HepG2 (cell line): ENCODE data around the gene TEAD1. TPM values are rescaled to one million over a fixed set of nuclear protein-coding genes. Genes with fewer than 3 reads are reported as not detected.

Source experiments
- BHLHE40 ChIP-seq: IDR thresholded peaks from 2 replicates; pipeline ENCODE4 v1.6.1; 2011; ENCODE audit warnings: low read length, improper control_type of control experiment
- CENPT ChIP-seq: sonication (generic); formaldehyde crosslinking; IDR thresholded peaks from 2 replicates; pipeline ENCODE4 v1.8.0; 2022; ENCODE audit warnings: low read depth, mild to moderate bottlenecking, moderate library complexity, missing genetic modification reagents
- CENPX ChIP-seq: sonication (generic); formaldehyde crosslinking; IDR thresholded peaks from 2 replicates; pipeline ENCODE4 v1.9.0; 2021; ENCODE audit warnings: mild to moderate bottlenecking, missing genetic modification reagents, moderate library complexity
- JARID2 ChIP-seq: sonication (generic); formaldehyde crosslinking; IDR thresholded peaks from 2 replicates; pipeline ENCODE4 v1.8.1; 2023; ENCODE audit warnings: missing genetic modification reagents, inconsistent platforms; ENCODE audit not compliant: insufficient replicate concordance
- MYC ChIP-seq: sonication (generic); formaldehyde crosslinking; IDR thresholded peaks from 2 replicates; pipeline ENCODE4 v1.9.0; 2021; ENCODE audit warnings: missing genetic modification reagents, borderline replicate concordance
- NFYB ChIP-seq: sonication (generic); formaldehyde crosslinking; IDR thresholded peaks from 2 replicates; pipeline ENCODE4 v1.4.0; 2020; ENCODE audit warnings: missing genetic modification reagents
- SIX4 ChIP-seq: sonication (generic); formaldehyde crosslinking; IDR thresholded peaks from 2 replicates; pipeline ENCODE4 v1.4.0; 2020; ENCODE audit warnings: missing genetic modification reagents
- ZMYM2 ChIP-seq: sonication (generic); formaldehyde crosslinking; IDR thresholded peaks from 2 replicates; pipeline ENCODE4 v1.8.0; 2022; ENCODE audit warnings: mild to moderate bottlenecking, missing genetic modification reagents
- ZNF207 ChIP-seq: fragments of 450-650 bp; IDR thresholded peaks from 2 replicates; pipeline ENCODE4 v1.6.1; 2016; ENCODE audit warnings: antibody characterized with exemption, borderline replicate concordance
- ZNF567 ChIP-seq: sonication (generic); formaldehyde crosslinking; IDR thresholded peaks from 2 replicates; pipeline ENCODE4 v1.8.1; 2023; ENCODE audit warnings: mild to moderate bottlenecking, missing genetic modification reagents, borderline replicate concordance
- ZNF615 ChIP-seq: sonication (generic); formaldehyde crosslinking; IDR thresholded peaks from 2 replicates; pipeline ENCODE4 v1.5.0; 2020; ENCODE audit warnings: mild to moderate bottlenecking, missing genetic modification reagents, borderline replicate concordance
- ZZZ3 ChIP-seq: sonication (generic); formaldehyde crosslinking; IDR thresholded peaks from 2 replicates; pipeline ENCODE4 v1.4.0; 2020; ENCODE audit warnings: missing genetic modification reagents, mild to moderate bottlenecking, borderline replicate concordance
- polyA plus RNA-seq, 8 experiments: library from polyadenylated mRNA; depleted of rRNA in 3 of 8; stranded (reverse) in 7 of 8; unstranded in 1 of 8; fragments of >200 nt; fragmentation: Illumina TruSeq in 4 of 8; extraction: Trizol in 4 of 8; gene quantifications; 2 replicates each; pipeline versions ENCODE4 v1.2.1 to v1.2.3, GENCODE V29; 2011 to 2016; ENCODE audit warnings: low read depth in 4 of 8, missing spikeins in 1 of 8, mixed read lengths in 1 of 8; ENCODE audit not compliant: insufficient read depth in 1 of 8
- total RNA-seq, 5 experiments: library from RNA; depleted of rRNA; stranded (reverse); fragments of >200 nt; fragmentation: Illumina TruSeq; extraction: Trizol; gene quantifications; 2 replicates each; pipeline ENCODE4 v1.2.3, GENCODE V29; 2016; ENCODE audit warnings: low read depth in 1 of 5
- TF ChIP-seq, protein P1 (sequence below): IDR thresholded peaks from 2 replicates; pipeline ENCODE4 v1.6.1; 2012; ENCODE audit warnings: low read depth, low read length, improper control_type of control experiment
- TF ChIP-seq, protein P2 (sequence below): sonication (generic); formaldehyde crosslinking; IDR thresholded peaks from 2 replicates; pipeline ENCODE4 v1.9.0; 2021; ENCODE audit warnings: missing genetic modification reagents, mild to moderate bottlenecking, borderline replicate concordance
- TF ChIP-seq, protein P3 (sequence below): sonication (generic); formaldehyde crosslinking; IDR thresholded peaks from 2 replicates; pipeline ENCODE4 v1.4.0; 2020; ENCODE audit warnings: missing genetic modification reagents, borderline replicate concordance
- TF ChIP-seq, protein P4 (sequence below): conservative IDR thresholded peaks from 2 replicates; pipeline ENCODE4 v1.6.1; 2018; ENCODE audit warnings: missing genetic modification reagents
- TF ChIP-seq, protein P5 (sequence below): sonication (generic); formaldehyde crosslinking; IDR thresholded peaks from 2 replicates; pipeline ENCODE4 v1.8.0; 2022; ENCODE audit warnings: missing genetic modification reagents, low read depth, mild to moderate bottlenecking, borderline replicate concordance
- TF ChIP-seq, protein P6 (sequence below): sonication (generic); formaldehyde crosslinking; IDR thresholded peaks from 2 replicates; pipeline ENCODE4 v1.5.0; 2020; ENCODE audit warnings: mild to moderate bottlenecking, missing genetic modification reagents

The TEAD1 gene
- total and polyA plus RNA-seq, 2 of the 13 experiments (the other 11 are each of a cell fraction or from before 2014, with no cell fraction given): 20.1 to 30.5 TPM

DNA sequence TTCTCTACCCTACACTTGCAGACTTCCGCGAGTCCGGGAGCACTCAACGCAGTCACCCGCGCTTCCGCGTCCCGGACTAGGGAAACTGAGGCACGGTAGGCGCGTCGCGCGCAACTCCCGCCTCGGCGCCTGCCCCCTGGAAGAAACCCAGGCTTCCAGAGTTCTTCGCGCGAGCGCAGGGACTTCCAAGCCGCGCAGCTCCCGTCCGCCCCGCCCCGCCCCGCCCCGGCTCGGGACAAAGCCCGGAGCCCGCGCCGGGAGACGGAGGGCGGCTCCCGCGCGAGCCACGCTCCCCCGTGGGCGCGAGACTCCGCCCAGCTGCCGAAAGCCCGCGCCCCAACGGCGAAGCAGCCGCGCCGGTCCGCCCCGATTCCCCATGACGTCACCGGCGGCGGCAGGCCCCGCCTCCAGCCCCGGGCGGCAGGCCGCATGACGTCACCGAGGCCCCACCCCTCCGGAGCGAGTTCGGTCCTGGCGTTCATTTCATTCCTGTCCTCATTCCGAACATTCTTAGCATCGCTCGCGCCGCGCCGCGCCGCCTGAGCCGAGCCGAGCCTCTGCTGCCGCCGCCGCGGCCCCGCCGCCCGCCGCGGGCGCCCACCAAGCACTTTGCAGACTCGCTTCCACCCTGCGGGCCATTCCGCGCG is at the start of gene TEAD1 (continued):
- TF ChIP-seq, protein P1, sequence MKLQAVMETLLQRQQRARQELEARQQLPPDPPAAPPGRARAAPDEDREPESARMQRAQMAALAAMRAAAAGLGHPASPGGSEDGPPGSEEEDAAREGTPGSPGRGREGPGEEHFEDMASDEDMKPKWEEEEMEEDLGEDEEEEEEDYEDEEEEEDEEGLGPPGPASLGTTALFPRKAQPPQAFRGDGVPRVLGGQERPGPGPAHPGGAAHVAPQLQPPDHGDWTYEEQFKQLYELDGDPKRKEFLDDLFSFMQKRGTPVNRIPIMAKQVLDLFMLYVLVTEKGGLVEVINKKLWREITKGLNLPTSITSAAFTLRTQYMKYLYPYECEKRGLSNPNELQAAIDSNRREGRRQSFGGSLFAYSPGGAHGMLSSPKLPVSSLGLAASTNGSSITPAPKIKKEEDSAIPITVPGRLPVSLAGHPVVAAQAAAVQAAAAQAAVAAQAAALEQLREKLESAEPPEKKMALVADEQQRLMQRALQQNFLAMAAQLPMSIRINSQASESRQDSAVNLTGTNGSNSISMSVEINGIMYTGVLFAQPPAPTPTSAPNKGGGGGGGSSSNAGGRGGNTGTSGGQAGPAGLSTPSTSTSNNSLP: no peak
- TF ChIP-seq BHLHE40 (no peak; the same call in 1 of the 2 replicates), ZNF567 (CRISPR knock-in tag) (no peak), ZMYM2 (CRISPR knock-in tag) (0 out of 2 replicates have a peak, but pooled peaks have one; percentile 46), CENPT (no peak), CENPX (no peak), ZNF207 (no peak), NFYB (no peak), MYC (CRISPR knock-in tag) (peak; percentile 49; the same call in 1 of the 2 replicates), SIX4 (CRISPR knock-in tag) (peak; percentile 23; the same call in 1 of the 2 replicates), ZZZ3 (CRISPR knock-in tag) (no peak), ZNF615 (no peak), JARID2 (CRISPR knock-in tag) (no peak)
- TF ChIP-seq, protein P2, sequence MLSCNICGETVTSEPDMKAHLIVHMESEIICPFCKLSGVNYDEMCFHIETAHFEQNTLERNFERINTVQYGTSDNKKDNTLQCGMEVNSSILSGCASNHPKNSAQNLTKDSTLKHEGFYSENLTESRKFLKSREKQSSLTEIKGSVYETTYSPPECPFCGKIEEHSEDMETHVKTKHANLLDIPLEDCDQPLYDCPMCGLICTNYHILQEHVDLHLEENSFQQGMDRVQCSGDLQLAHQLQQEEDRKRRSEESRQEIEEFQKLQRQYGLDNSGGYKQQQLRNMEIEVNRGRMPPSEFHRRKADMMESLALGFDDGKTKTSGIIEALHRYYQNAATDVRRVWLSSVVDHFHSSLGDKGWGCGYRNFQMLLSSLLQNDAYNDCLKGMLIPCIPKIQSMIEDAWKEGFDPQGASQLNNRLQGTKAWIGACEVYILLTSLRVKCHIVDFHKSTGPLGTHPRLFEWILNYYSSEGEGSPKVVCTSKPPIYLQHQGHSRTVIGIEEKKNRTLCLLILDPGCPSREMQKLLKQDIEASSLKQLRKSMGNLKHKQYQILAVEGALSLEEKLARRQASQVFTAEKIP (CRISPR knock-in tag): no peak
- TF ChIP-seq, protein P3, sequence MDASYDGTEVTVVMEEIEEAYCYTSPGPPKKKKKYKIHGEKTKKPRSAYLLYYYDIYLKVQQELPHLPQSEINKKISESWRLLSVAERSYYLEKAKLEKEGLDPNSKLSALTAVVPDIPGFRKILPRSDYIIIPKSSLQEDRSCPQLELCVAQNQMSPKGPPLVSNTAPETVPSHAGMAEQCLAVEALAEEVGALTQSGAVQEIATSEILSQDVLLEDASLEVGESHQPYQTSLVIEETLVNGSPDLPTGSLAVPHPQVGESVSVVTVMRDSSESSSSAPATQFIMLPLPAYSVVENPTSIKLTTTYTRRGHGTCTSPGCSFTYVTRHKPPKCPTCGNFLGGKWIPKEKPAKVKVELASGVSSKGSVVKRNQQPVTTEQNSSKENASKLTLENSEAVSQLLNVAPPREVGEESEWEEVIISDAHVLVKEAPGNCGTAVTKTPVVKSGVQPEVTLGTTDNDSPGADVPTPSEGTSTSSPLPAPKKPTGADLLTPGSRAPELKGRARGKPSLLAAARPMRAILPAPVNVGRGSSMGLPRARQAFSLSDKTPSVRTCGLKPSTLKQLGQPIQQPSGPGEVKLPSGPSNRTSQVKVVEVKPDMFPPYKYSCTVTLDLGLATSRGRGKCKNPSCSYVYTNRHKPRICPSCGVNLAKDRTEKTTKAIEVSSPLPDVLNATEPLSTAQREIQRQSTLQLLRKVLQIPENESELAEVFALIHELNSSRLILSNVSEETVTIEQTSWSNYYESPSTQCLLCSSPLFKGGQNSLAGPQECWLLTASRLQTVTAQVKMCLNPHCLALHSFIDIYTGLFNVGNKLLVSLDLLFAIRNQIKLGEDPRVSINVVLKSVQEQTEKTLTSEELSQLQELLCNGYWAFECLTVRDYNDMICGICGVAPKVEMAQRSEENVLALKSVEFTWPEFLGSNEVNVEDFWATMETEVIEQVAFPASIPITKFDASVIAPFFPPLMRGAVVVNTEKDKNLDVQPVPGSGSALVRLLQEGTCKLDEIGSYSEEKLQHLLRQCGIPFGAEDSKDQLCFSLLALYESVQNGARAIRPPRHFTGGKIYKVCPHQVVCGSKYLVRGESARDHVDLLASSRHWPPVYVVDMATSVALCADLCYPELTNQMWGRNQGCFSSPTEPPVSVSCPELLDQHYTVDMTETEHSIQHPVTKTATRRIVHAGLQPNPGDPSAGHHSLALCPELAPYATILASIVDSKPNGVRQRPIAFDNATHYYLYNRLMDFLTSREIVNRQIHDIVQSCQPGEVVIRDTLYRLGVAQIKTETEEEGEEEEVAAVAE (CRISPR knock-in tag): no peak
- TF ChIP-seq, protein P4, sequence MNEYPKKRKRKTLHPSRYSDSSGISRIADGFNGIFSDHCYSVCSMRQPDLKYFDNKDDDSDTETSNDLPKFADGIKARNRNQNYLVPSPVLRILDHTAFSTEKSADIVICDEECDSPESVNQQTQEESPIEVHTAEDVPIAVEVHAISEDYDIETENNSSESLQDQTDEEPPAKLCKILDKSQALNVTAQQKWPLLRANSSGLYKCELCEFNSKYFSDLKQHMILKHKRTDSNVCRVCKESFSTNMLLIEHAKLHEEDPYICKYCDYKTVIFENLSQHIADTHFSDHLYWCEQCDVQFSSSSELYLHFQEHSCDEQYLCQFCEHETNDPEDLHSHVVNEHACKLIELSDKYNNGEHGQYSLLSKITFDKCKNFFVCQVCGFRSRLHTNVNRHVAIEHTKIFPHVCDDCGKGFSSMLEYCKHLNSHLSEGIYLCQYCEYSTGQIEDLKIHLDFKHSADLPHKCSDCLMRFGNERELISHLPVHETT: no peak; the same call in 1 of the 2 replicates
- TF ChIP-seq, protein P5, sequence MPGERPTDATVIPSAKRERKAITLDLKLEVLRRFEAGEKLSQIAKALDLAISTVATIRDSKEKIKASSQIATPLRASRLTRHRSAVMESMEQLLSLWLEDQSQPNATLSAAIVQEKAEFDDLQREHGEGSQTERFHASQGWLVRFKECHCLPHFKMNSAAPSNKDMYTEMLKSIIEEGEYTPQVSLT: no peak
- TF ChIP-seq, protein P6, sequence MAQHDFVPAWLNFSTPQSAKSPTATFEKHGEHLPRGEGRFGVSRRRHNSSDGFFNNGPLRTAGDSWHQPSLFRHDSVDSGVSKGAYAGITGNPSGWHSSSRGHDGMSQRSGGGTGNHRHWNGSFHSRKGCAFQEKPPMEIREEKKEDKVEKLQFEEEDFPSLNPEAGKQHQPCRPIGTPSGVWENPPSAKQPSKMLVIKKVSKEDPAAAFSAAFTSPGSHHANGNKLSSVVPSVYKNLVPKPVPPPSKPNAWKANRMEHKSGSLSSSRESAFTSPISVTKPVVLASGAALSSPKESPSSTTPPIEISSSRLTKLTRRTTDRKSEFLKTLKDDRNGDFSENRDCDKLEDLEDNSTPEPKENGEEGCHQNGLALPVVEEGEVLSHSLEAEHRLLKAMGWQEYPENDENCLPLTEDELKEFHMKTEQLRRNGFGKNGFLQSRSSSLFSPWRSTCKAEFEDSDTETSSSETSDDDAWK (CRISPR knock-in tag): no peak
